ENCODE results near the gene FANK1. TPM values are rescaled to one million over a fixed set of nuclear protein-coding genes. Genes with fewer than 3 reads are reported as not detected.
"Not testable (repeated sequence)": the region's sequence is repeated elsewhere in the genome, so short reads cannot be mapped to it uniquely, and the experiment has no call there.

Gene FANK1
- total RNA-seq, 4 donors from 2014 or later = 0.24 to 0.61 (median 0.42) TPM; not detected in 1

DNA sequence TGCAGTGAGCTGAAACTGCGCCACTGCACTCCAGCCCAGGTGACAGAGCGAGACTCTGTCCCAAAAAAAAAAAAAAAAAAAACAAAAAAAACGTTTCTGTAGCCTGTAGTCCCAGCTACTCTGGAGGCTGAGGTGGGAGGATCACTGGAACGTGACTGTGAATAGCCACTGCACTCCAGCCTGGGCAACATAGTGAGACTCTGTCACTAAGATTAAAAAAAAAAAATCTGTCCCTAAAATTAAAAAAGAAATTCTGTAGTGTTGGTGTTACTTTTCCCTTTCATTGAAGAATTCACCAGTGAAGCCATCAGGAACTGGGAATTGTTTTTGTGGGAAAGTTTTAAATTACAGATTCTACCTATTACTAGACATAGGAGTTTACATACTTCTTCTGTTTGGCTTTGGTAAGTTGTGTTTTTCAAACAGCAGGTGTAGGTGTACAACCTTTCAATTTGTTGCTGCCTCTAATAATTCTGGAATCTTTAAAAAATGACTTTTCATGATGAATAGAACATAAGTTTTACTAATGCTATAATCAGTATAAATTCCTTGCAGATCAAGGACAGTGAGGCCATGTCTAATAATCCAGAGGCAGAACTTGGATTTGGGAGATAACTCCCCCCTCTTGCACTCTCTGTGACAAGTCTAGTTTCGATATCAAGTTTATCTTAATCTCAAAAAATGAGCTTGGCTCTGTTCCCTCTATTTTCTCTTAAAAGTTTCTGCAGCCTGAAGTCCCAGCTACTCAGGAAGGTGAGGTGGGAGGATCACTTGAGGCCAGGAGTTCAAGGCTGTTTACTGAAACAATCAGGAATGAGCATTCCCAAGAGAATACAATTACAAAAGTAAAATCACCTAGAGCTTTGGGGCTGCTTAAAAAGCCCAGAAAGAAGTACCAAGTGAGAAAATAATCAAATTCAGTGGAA lies 9.0 kb downstream of the FANK1 start:
- H3K4me3 ChIP-seq; H3K9me3 ChIP-seq; intact Hi-C loops (cut with DNase I; ENCODE audit: low total_unique reads); H3K4me1 ChIP-seq; DNase-seq; H3K27ac ChIP-seq; H3K27me3 ChIP-seq; in situ Hi-C loops (cut with MboI; ENCODE audit: low sequenced_read_pairs in 4 of 4); H3K36me3 ChIP-seq: not testable (repeated sequence)
- ATAC-seq = peak in 1 of 2 donors; percentile 49

DNA sequence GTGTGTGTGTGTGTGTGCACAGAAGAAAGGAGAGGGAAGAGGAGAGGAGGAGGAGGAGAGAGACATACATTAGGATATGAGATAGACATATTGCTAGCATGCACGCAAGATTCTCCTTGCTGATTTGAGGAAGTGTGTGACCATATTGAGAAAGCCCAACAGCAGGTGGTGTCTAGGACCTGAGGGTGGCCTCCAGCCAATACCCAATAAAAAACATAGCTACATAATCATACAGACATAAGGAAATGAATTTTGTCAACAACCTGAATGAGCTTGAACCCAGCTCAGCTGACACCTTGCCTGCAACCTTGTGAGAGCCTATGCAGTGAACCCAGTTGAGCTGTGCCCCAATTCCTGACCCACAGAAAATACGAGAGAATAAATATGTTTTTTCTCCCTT lies 11.2 kb downstream of the FANK1 start:
- H3K27ac ChIP-seq; intact Hi-C loops (cut with DNase I; ENCODE audit: low total_unique reads): not testable (repeated sequence)

DNA sequence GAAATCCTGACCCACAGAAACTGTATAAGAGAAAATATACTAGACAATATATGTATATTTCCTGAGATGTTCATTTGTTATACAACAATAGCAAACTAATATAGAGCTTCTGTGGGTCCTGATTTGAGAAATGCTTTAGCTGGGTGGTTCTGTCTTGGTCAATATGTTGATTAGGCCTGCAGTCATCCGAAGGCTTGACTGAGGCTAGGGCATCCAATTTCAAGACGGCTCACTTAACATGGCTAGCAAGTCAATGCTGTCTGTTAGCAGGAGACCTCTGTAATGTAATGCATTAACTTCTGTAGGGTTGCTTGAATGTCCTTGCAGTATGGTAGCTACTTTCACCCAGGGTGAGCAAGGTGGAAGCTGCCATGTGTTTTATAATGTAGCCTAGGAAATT lies 12.4 kb downstream of the FANK1 start:
- H3K9me3 ChIP-seq; H3K36me3 ChIP-seq; H3K27ac ChIP-seq; H3K4me1 ChIP-seq; H3K27me3 ChIP-seq; intact Hi-C loops (cut with DNase I; ENCODE audit: low total_unique reads); in situ Hi-C loops (cut with MboI; ENCODE audit: low sequenced_read_pairs in 4 of 4); H3K4me3 ChIP-seq; DNase-seq: not testable (repeated sequence)
- peak in 1 of 2 donors; percentile 30 for ATAC-seq

More for the DNA sequence above, 11.2 kb downstream of the FANK1 start:
- DNase-seq; H3K27me3 ChIP-seq; H3K9me3 ChIP-seq; H3K4me3 ChIP-seq; H3K36me3 ChIP-seq; H3K4me1 ChIP-seq; ATAC-seq; in situ Hi-C loops (cut with MboI; ENCODE audit: low sequenced_read_pairs in 4 of 4): not testable (repeated sequence)

DNA sequence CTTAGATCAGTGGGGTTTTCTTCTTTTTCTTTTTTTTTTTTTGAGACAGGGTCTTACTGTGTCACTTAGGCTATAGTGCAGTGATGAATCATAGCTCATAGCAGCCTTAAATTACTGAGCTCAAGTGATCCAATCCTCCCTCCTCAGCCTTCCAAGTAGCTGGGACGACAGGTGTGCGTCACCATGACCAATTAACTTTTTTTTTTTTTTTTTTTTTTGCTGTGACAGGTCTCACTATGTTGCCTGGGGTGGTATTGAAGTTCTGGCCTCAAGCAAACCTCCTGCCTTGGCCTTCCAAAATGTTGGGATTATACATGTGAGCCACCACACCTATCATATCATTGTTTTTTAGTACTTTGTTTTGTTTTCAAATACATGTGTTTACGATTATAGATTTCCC lies 13.1 kb downstream of the FANK1 start:
- in situ Hi-C loops (cut with MboI; ENCODE audit: low sequenced_read_pairs in 4 of 4); H3K4me1 ChIP-seq; H3K4me3 ChIP-seq; H3K36me3 ChIP-seq; H3K9me3 ChIP-seq; ATAC-seq; intact Hi-C loops (cut with DNase I; ENCODE audit: low total_unique reads); H3K27me3 ChIP-seq; H3K27ac ChIP-seq; DNase-seq: not testable (repeated sequence)

DNA sequence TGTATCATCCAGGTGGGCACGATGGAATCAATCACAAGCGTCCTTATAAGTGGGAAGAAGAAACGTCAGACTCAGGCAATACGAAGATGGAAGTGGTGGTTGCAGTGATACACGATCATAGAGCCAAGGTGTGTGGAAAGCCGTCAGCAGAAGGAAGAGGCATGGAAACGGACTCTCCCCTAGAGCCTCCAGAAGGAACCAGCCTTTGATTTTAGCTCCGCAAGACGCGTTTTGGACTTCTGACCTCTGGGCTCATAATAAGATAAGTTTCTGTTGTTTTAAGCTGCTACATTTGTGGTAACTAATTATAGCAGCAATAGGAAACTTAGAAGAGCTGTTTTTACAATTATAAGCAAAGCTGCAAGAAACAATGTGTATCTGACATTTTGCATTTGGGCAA lies 14.8 kb downstream of the FANK1 start:
- in situ Hi-C loops (cut with MboI; ENCODE audit: low sequenced_read_pairs in 4 of 4) (no loop called here), intact Hi-C loops (cut with DNase I; ENCODE audit: low total_unique reads) (no loop called here)
- H3K27me3 ChIP-seq = no peaks in the 10 kb centered on the region
- no peak overlapping the region for H3K27ac ChIP-seq
- no peak for DNase-seq
- H3K4me1 ChIP-seq = no peaks in the 10 kb centered on the region
- no peaks in the 10 kb centered on the region for H3K9me3 ChIP-seq
- H3K4me3 ChIP-seq = no peak overlapping the region
- no peaks in the 10 kb centered on the region for H3K36me3 ChIP-seq
- no peak for TF ChIP-seq POLR2A (IDR thresholded peaks at IDR 0.05)
- TF ChIP-seq, protein P1, sequence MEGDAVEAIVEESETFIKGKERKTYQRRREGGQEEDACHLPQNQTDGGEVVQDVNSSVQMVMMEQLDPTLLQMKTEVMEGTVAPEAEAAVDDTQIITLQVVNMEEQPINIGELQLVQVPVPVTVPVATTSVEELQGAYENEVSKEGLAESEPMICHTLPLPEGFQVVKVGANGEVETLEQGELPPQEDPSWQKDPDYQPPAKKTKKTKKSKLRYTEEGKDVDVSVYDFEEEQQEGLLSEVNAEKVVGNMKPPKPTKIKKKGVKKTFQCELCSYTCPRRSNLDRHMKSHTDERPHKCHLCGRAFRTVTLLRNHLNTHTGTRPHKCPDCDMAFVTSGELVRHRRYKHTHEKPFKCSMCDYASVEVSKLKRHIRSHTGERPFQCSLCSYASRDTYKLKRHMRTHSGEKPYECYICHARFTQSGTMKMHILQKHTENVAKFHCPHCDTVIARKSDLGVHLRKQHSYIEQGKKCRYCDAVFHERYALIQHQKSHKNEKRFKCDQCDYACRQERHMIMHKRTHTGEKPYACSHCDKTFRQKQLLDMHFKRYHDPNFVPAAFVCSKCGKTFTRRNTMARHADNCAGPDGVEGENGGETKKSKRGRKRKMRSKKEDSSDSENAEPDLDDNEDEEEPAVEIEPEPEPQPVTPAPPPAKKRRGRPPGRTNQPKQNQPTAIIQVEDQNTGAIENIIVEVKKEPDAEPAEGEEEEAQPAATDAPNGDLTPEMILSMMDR (IDR thresholded peaks at IDR 0.05 in 4 of 5, conservative IDR thresholded peaks at IDR 0.05 in 1 of 5) = no peak
- ATAC-seq = no peak

DNA sequence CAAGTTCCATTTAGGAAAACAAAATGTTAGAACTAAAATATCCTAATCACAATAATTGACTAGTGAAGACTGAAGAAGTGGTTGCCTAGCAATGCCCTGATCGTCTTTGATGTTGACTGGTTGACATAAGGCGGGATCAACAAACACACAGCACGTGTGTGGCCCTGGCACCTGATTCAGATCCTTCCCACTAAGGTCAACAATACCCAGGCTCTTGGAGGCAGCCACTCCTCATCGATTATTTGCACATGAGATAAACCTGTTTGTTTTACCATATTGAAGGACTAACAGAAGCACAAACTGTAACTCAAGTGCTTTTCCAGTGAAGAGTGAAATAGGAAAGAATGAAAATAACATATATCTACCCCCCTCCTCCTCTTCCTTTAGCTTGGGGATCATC lies 15.6 kb downstream of the FANK1 start:
- Histone ChIP-seq H3K36me3 (no peaks in the 10 kb centered on the region), H3K4me1 (no peaks in the 10 kb centered on the region), H3K4me3 (no peak overlapping the region), H3K27me3 (no peaks in the 10 kb centered on the region), H3K9me3 (no peaks in the 10 kb centered on the region), H3K27ac (no peak overlapping the region)
- ATAC-seq = no peak
- TF ChIP-seq, protein P1 (IDR thresholded peaks at IDR 0.05 in 4 of 5, conservative IDR thresholded peaks at IDR 0.05 in 1 of 5) = no peak
- no peak for TF ChIP-seq POLR2A (IDR thresholded peaks at IDR 0.05)
- in situ Hi-C loops (cut with MboI; ENCODE audit: low sequenced_read_pairs in 4 of 4) = no loop called here
- intact Hi-C loops (cut with DNase I; ENCODE audit: low total_unique reads) = no loop called here
- DNase-seq = no peak

DNA sequence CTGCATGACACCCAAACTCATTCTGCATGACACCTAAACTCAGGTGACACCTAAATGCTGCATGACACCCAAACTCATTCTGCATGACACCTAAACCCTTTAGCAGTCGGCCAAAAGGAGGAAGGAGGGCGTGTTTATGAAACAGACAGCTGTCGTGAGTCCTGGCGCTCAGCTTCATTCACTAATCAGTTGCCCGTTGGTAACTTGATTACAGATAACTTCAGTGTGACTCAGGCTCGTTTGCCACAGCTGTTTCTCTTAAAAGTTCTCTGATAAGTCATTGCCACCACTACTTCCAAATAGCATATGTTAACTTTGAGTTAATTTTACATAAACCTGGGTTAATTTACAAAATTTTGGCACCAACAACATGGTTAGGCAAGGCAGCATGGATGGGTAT lies 16.9 kb downstream of the FANK1 start:
- DNase-seq; H3K27me3 ChIP-seq; H3K36me3 ChIP-seq; H3K9me3 ChIP-seq; intact Hi-C loops (cut with DNase I; ENCODE audit: low total_unique reads); H3K4me3 ChIP-seq; H3K4me1 ChIP-seq; H3K27ac ChIP-seq; ATAC-seq; in situ Hi-C loops (cut with MboI; ENCODE audit: low sequenced_read_pairs in 4 of 4): not testable (repeated sequence)
